DOHH2 (cell line): ENCODE measurements around the gene HCN2.

ENCODE experiments used
- H3F3A ChIP-seq: fragments of 200-600 bp; sonication (generic), shearing (Covaris generic); 2 replicates; pipeline ENCODE4 v1.6.0; 2016; ENCODE audit warnings: antibody characterized with exemption, mild to moderate bottlenecking; ENCODE audit not compliant: control insufficient read depth, insufficient read depth
- H3K27ac ChIP-seq: fragments of 200-600 bp; sonication (generic); 2 replicates; pipeline ENCODE4 v1.5.1; 2014; ENCODE audit warnings: low read depth, mild to moderate bottlenecking, low read length, moderate library complexity
- H3K27me3 ChIP-seq: fragments of 200-600 bp; sonication (generic); 2 replicates; pipeline ENCODE4 v1.6.1; 2014; ENCODE audit warnings: mild to moderate bottlenecking, low read length, mixed read lengths; ENCODE audit not compliant: control insufficient read depth
- H3K36me3 ChIP-seq: fragments of 200-600 bp; sonication (generic); 2 replicates; pipeline ENCODE4 v1.6.1; 2014; ENCODE audit warnings: mild to moderate bottlenecking, low read length, moderate library complexity, mixed read lengths; ENCODE audit not compliant: control insufficient read depth
- H3K4me1 ChIP-seq: fragments of 200-600 bp; sonication (generic); 2 replicates; pipeline ENCODE4 v1.6.1; 2014; ENCODE audit warnings: mild to moderate bottlenecking, low read length, mixed read lengths; ENCODE audit not compliant: control insufficient read depth
- H3K4me2 ChIP-seq: fragments of 200-600 bp; sonication (generic); 2 replicates; pipeline ENCODE4 v1.6.0; 2014; ENCODE audit warnings: mild to moderate bottlenecking, low read length, moderate library complexity
- H3K4me3 ChIP-seq: fragments of 200-600 bp; sonication (generic); 2 replicates; pipeline ENCODE4 v1.5.1; 2014; ENCODE audit warnings: mild to moderate bottlenecking, low read length, mixed read lengths
- H3K79me2 ChIP-seq: fragments of 200-600 bp; sonication (generic); 2 replicates; pipeline ENCODE4 v1.6.1; 2014; ENCODE audit warnings: mild to moderate bottlenecking, low read length, mixed read lengths; ENCODE audit not compliant: control insufficient read depth
- H3K9me2 ChIP-seq: fragments of 200-600 bp; sonication (generic); replicated peaks from 2 replicates; pipeline ENCODE4 v1.6.1; 2014; ENCODE audit warnings: mild to moderate bottlenecking, low read length, mixed read lengths; ENCODE audit not compliant: control insufficient read depth
- H3K9me3 ChIP-seq: fragments of 200-600 bp; sonication (generic); 2 replicates; pipeline ENCODE4 v1.6.1; 2014; ENCODE audit warnings: antibody characterized with exemption, low read length, mixed read lengths; ENCODE audit not compliant: control insufficient read depth, insufficient read depth
- H4K20me1 ChIP-seq: fragments of 200-600 bp; sonication (generic); 2 replicates; pipeline ENCODE4 v1.6.0; 2014; ENCODE audit warnings: low read depth, mild to moderate bottlenecking, antibody characterized with exemption, low read length, moderate library complexity; ENCODE audit not compliant: control insufficient read depth, insufficient read depth
- EZH2phosphoT487 ChIP-seq: fragments of 200-600 bp; sonication (generic); IDR thresholded peaks from 2 replicates; pipeline ENCODE4 v1.6.1; 2017; ENCODE audit warnings: borderline replicate concordance, mild to moderate bottlenecking, antibody characterized with exemption, low read length, moderate library complexity, mixed read lengths
- TF ChIP-seq, protein P1 (sequence below): fragments of 200-600 bp; sonication (generic); IDR thresholded peaks from one replicate; pipeline ENCODE4 v1.5.1; 2014; ENCODE audit warnings: antibody characterized with exemption, mild to moderate bottlenecking, low read depth, low read length; ENCODE audit not compliant: poor library complexity, severe bottlenecking

Gene HCN2

GRCh38 chr19:577439-578392, 12.0 kb upstream of the HCN2 start:
- H3K36me3 ChIP-seq: peaks cover 68% of the 10 kb centered on the region
- H3K27ac ChIP-seq: no peak overlapping the region
- H4K20me1 ChIP-seq: peaks cover 22% of the 10 kb centered on the region
- H3F3A ChIP-seq: no peaks in the 10 kb centered on the region
- H3K9me2 ChIP-seq: no peaks in the 10 kb centered on the region
- H3K4me2 ChIP-seq: no peak overlapping the region
- H3K9me3 ChIP-seq: no peaks in the 10 kb centered on the region
- no peaks in the 10 kb centered on the region for H3K27me3 ChIP-seq
- H3K79me2 ChIP-seq: peaks cover 77% of the 10 kb centered on the region
- TF ChIP-seq, protein P1, sequence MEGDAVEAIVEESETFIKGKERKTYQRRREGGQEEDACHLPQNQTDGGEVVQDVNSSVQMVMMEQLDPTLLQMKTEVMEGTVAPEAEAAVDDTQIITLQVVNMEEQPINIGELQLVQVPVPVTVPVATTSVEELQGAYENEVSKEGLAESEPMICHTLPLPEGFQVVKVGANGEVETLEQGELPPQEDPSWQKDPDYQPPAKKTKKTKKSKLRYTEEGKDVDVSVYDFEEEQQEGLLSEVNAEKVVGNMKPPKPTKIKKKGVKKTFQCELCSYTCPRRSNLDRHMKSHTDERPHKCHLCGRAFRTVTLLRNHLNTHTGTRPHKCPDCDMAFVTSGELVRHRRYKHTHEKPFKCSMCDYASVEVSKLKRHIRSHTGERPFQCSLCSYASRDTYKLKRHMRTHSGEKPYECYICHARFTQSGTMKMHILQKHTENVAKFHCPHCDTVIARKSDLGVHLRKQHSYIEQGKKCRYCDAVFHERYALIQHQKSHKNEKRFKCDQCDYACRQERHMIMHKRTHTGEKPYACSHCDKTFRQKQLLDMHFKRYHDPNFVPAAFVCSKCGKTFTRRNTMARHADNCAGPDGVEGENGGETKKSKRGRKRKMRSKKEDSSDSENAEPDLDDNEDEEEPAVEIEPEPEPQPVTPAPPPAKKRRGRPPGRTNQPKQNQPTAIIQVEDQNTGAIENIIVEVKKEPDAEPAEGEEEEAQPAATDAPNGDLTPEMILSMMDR: no peak
- no peak for TF ChIP-seq EZH2phosphoT487
- H3K4me1 ChIP-seq: peaks cover 16% of the 10 kb centered on the region
- no peak overlapping the region for H3K4me3 ChIP-seq

DNA sequence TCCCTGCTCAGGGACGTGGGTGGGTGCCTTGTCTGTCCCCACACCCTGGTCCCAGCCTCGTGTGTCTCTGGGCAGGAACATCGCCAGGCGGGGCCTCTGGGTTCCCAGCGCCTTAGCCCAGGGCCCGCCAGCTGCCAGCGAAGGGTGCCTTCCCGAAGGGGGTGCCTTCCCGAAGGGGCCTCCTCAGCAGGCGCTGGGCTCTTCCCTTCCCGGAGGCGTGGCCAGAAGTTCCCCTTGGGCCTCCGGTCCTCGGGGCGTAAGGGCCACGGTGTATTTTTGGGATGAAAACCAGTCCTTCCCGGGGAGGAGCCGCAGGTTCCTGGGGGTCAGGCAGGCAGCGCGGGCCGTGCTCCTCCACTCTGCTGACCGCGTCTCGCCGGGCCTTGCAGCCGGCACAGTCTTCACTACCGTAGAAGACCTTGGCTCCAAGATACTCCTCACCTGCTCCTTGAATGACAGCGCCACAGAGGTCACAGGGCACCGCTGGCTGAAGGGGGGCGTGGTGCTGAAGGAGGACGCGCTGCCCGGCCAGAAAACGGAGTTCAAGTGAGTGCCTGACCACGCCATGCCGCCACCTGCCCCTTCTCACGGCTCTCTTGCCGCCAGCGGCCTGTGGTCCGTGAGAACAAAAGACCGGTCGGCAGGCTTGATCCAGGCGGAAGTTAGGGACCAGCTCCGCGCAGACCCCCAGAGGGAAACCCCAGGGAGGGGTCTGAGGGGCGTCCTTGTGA, 10.4 kb upstream of the HCN2 start:
- H3F3A ChIP-seq: no peaks in the 10 kb centered on the region
- H3K4me2 ChIP-seq: no peak overlapping the region
- H3K4me3 ChIP-seq: no peak overlapping the region
- no peak for TF ChIP-seq EZH2phosphoT487
- TF ChIP-seq, protein P1: no peak
- no peaks in the 10 kb centered on the region for H3K9me3 ChIP-seq
- H3K4me1 ChIP-seq: peaks cover 10% of the 10 kb centered on the region
- no peak overlapping the region for H3K27ac ChIP-seq
- H3K36me3 ChIP-seq: peaks cover 67% of the 10 kb centered on the region
- H4K20me1 ChIP-seq: peaks cover 14% of the 10 kb centered on the region
- peaks cover 62% of the 10 kb centered on the region for H3K79me2 ChIP-seq
- H3K27me3 ChIP-seq: no peaks in the 10 kb centered on the region
- no peaks in the 10 kb centered on the region for H3K9me2 ChIP-seq

GRCh38 chr19:579842-580155, 9.9 kb upstream of the HCN2 start:
- H4K20me1 ChIP-seq: peaks cover 14% of the 10 kb centered on the region
- H3K4me2 ChIP-seq: no peak overlapping the region

More at GRCh38 chr19:579842-580155, 9.9 kb upstream of the HCN2 start:
- H3K9me2 ChIP-seq: no peaks in the 10 kb centered on the region
- TF ChIP-seq, protein P1: no peak
- no peak for TF ChIP-seq EZH2phosphoT487
- H3K27me3 ChIP-seq: no peaks in the 10 kb centered on the region
- no peak overlapping the region for H3K4me3 ChIP-seq
- no peak overlapping the region for H3K27ac ChIP-seq
- H3F3A ChIP-seq: no peaks in the 10 kb centered on the region
- H3K36me3 ChIP-seq: peaks cover 62% of the 10 kb centered on the region
- H3K9me3 ChIP-seq: no peaks in the 10 kb centered on the region
- H3K4me1 ChIP-seq: peaks cover 5% of the 10 kb centered on the region
- H3K79me2 ChIP-seq: peaks cover 57% of the 10 kb centered on the region
